A673 (cell line): ENCODE data around the gene GRN. TPM values are rescaled to one million over a fixed set of nuclear protein-coding genes. Genes with fewer than 3 reads are reported as not detected.
"Not testable (repeated sequence)": the region's sequence is repeated elsewhere in the genome, so short reads cannot be mapped to it uniquely, and the experiment has no call there.

ENCODE experiments used
- BruUV-seq: library from RNA; stranded (reverse); fragments of 400-500 nt; replicated peaks from 2 replicates; lab custom pipeline; 2021; lab: Mats Ljungman, UMichigan
- CTCF ChIA-PET: fragments of 300-600 bp; sonication (Branson Sonifier 250); formaldehyde crosslinking; loops from one replicate; lab custom pipeline; 2022; ENCODE audit warnings: antibody characterized with exemption; lab: Charles Lee
- POLR2A ChIA-PET: fragments of 300-600 bp; sonication (Branson Sonifier 250); formaldehyde crosslinking; loops from one replicate; lab custom pipeline; 2022; ENCODE audit warnings: antibody characterized with exemption; ENCODE audit not compliant: low non-redundant PET; lab: Charles Lee
- DNase-seq: peaks from one replicate; pipeline ENCODE4 v3.0.0-alpha.2; 2015; ENCODE audit warnings: low spot score
- H3K27ac ChIP-seq: fragments of 200-600 bp; sonication (generic); 2 replicates; pipeline ENCODE4 v1.5.1; 2016; ENCODE audit warnings: mixed run types, low read depth, mild to moderate bottlenecking, mixed read lengths, antibody characterized with exemption, low read length; ENCODE audit not compliant: poor library complexity, severe bottlenecking
- H3K27me3 ChIP-seq: fragments of 200-600 bp; sonication (generic); replicated peaks from 2 replicates; pipeline ENCODE4 v1.6.1; 2017; ENCODE audit warnings: mixed run types, low read depth, mild to moderate bottlenecking, mixed read lengths, antibody characterized with exemption, low read length; ENCODE audit not compliant: insufficient read depth, poor library complexity
- H3K36me3 ChIP-seq: fragments of 200-600 bp; sonication (generic); 2 replicates; pipeline ENCODE4 v1.6.1; 2016; ENCODE audit warnings: mixed run types, mild to moderate bottlenecking, mixed read lengths, antibody characterized with exemption, low read length; ENCODE audit not compliant: insufficient read depth, poor library complexity, severe bottlenecking
- H3K4me1 ChIP-seq: fragments of 200-600 bp; sonication (generic); 2 replicates; pipeline ENCODE4 v1.6.1; 2017; ENCODE audit warnings: mixed run types, mild to moderate bottlenecking, mixed read lengths, antibody characterized with exemption, low read length; ENCODE audit not compliant: insufficient read depth, poor library complexity, severe bottlenecking
- H3K4me3 ChIP-seq: fragments of 200-600 bp; sonication (generic); 2 replicates; pipeline ENCODE4 v1.5.1; 2016; ENCODE audit warnings: low read depth, mixed run types, mild to moderate bottlenecking, mixed read lengths, low read length; ENCODE audit not compliant: poor library complexity, severe bottlenecking
- H3K9me3 ChIP-seq: fragments of 200-600 bp; sonication (generic); 2 replicates; pipeline ENCODE4 v1.6.1; 2016; ENCODE audit warnings: mixed run types, low read depth, mild to moderate bottlenecking, mixed read lengths, antibody characterized with exemption, low read length; ENCODE audit not compliant: poor library complexity, severe bottlenecking
- CTCF ChIP-seq: fragments of 300-800, 200-600 bp; sonication (generic); conservative IDR thresholded peaks from 2 replicates; pipeline ENCODE4 v1.5.1; 2017; ENCODE audit warnings: low read depth, mild to moderate bottlenecking, antibody characterized with exemption, low read length, moderate library complexity, mixed read lengths
- EZH2 ChIP-seq: fragments of 200-600 bp; sonication (generic); IDR thresholded peaks from 2 replicates; pipeline ENCODE4 v1.6.1; 2017; ENCODE audit warnings: borderline replicate concordance, low read depth, mild to moderate bottlenecking, mixed read lengths, antibody characterized with exemption, low read length; ENCODE audit not compliant: poor library complexity, severe bottlenecking
- intact Hi-C: fragments of 100-400 bp; cut with micrococcal nuclease; formaldehyde crosslinking; loops from one replicate; pipeline ENCODE4 v1.10.0; 2022; ENCODE audit not compliant: unreplicated experiment
- total RNA-seq: library from RNA; stranded (reverse); gene quantifications from 2 replicates; pipeline ENCODE4 v1.2.3, GENCODE V29; 2021

The GRN gene
- total RNA-seq, 1 experiment from 2014 or later, result 50.4 TPM

- TF ChIP-seq EZH2, result no peak
- intact Hi-C loops, result no loop called here
- Histone ChIP-seq H3K9me3 (no peaks in the 10 kb centered on the region), H3K4me3 (no peak overlapping the region), H3K4me1 (no peaks in the 10 kb centered on the region), H3K27me3 (no peaks in the 10 kb centered on the region), H3K27ac (no peak overlapping the region), H3K36me3 (no peaks in the 10 kb centered on the region)
- BruUV-seq, result no TSS peak
- no peak for DNase-seq
- POLR2A ChIA-PET, result no interaction called here
- CTCF ChIA-PET, result interaction anchor here (0.6 kb wide), 1 partner anchor 14 kb away, joined by 3 read pairs; no protein-coding TSS in a partner anchor
Observed at GRCh38 chr17:44343510-44344209, 1.4 kb upstream of the GRN start.

- no peaks in the 10 kb centered on the region for H3K36me3 ChIP-seq
- CTCF ChIA-PET, result interaction anchor here (0.6 to 1.1 kb wide), 6 partner anchors 15 to 222 kb away, joined by 3 to 6 read pairs (median 4); partner anchors contain the start of gene HDAC5
- no peaks in the 10 kb centered on the region for H3K9me3 ChIP-seq
- no TSS peak for BruUV-seq
- peak; percentile 74 for DNase-seq
- TF ChIP-seq EZH2, result no peak
- TF ChIP-seq CTCF, result peak; percentile 46
- peak overlapping the region; percentile 64 for H3K4me3 ChIP-seq
- no peaks in the 10 kb centered on the region for H3K4me1 ChIP-seq
- no peaks in the 10 kb centered on the region for H3K27me3 ChIP-seq
- peak overlapping the region; percentile 51 for H3K27ac ChIP-seq
- POLR2A ChIA-PET, result no interaction called here
- intact Hi-C loops, result loop anchor here (5.0 kb wide), 1 partner anchor 133 kb away; no protein-coding TSS in a partner anchor
Observed at GRCh38 chr17:44345454-44346026, 438 bp downstream of the GRN start.

GRCh38 chr17:44346064-44346844 lies 1.2 kb downstream of the GRN start:
- POLR2A ChIA-PET, result no interaction called here
- Histone ChIP-seq H3K27ac (no peak overlapping the region), H3K27me3 (no peaks in the 10 kb centered on the region), H3K9me3 (no peaks in the 10 kb centered on the region), H3K4me1 (no peaks in the 10 kb centered on the region), H3K4me3 (peak overlapping the region; percentile 64), H3K36me3 (no peaks in the 10 kb centered on the region)
- CTCF ChIA-PET, result interaction anchor here (0.6 to 1.1 kb wide), 6 partner anchors 11 to 160 kb away, joined by 3 to 6 read pairs (median 3); no protein-coding TSS in a partner anchor
- no TSS peak for BruUV-seq
- TF ChIP-seq EZH2, result no peak
- TF ChIP-seq CTCF, result no peak
- DNase-seq, result no peak
- intact Hi-C loops, result loop anchor here (5.0 kb wide), 1 partner anchor 134 kb away; no protein-coding TSS in a partner anchor

- DNase-seq, CTCF ChIA-PET, H3K4me3 ChIP-seq, H3K27me3 ChIP-seq, H3K36me3 ChIP-seq, POLR2A ChIA-PET, H3K4me1 ChIP-seq, H3K9me3 ChIP-seq, BruUV-seq, H3K27ac ChIP-seq: not testable (repeated sequence)
- intact Hi-C loops, result loop anchor here (5.0 kb wide), 1 partner anchor 135 kb away; no protein-coding TSS in a partner anchor
Observed at GRCh38 chr17:44347206-44348055, 2.3 kb downstream of the GRN start.
